Activated CD4-positive, CD25-positive, alpha-beta regulatory T cell treated with anti-CD3 and anti-CD28 coated beads, Interleukin-2, amount 50 U/mL, for 16 hours (primary cell): ENCODE results near the gene FOXD2.

ENCODE experiments used
- DNase-seq: peaks from one replicate; pipeline ENCODE4 v3.0.0-alpha.2; 2020; ENCODE audit warnings: low read depth, low spot score

Gene FOXD2

GRCh38 chr1:47465605-47466004, 27.8 kb downstream of the FOXD2 start:
- no peak for DNase-seq

GRCh38 chr1:47468709-47469389, 31.0 kb downstream of the FOXD2 start:
- DNase-seq, result no peak

GRCh38 chr1:47469390-47469759, 31.5 kb downstream of the FOXD2 start:
- no peak for DNase-seq

GRCh38 chr1:47469910-47470309, 32.1 kb downstream of the FOXD2 start:
- no peak for DNase-seq

GRCh38 chr1:47471163-47471562, 33.3 kb downstream of the FOXD2 start:
- DNase-seq, result no peak

GRCh38 chr1:47474278-47475193, 36.7 kb downstream of the FOXD2 start:
- no peak for DNase-seq

- DNase-seq, result no peak
These were observed 39.8 kb downstream of the FOXD2 start for GRCh38 chr1:47477595-47478080.

GRCh38 chr1:47478090-47478489, 40.2 kb downstream of the FOXD2 start:
- DNase-seq, result no peak

- DNase-seq, result no peak
These were observed 41.8 kb downstream of the FOXD2 start for GRCh38 chr1:47479664-47480063.

GRCh38 chr1:47481936-47482335, 44.1 kb downstream of the FOXD2 start:
- DNase-seq, result no peak

GRCh38 chr1:47482786-47483185, 44.9 kb downstream of the FOXD2 start:
- DNase-seq, result no peak

- DNase-seq, result no peak
These were observed 45.8 kb downstream of the FOXD2 start for GRCh38 chr1:47483651-47484050.

GRCh38 chr1:47485817-47486216, 48.0 kb downstream of the FOXD2 start:
- no peak for DNase-seq

GRCh38 chr1:47487332-47487731, 49.5 kb downstream of the FOXD2 start:
- no peak for DNase-seq

- no peak for DNase-seq
These were observed 50.1 kb downstream of the FOXD2 start for GRCh38 chr1:47487850-47488450.
